GM23338 (cell line): ENCODE data around the gene APPBP2. TPM values are rescaled to one million over a fixed set of nuclear protein-coding genes. Genes with fewer than 3 reads are reported as not detected.

Experiments used
- ATAC-seq: fragments of 200-7000 bp; cut with Tn5 transposase; 3 replicates; pipeline ENCODE4 v1.9.1; 2020
- DNase-seq: peaks from one replicate; pipeline ENCODE4 v3.0.0-alpha.2; 2015; ENCODE audit warnings: low spot score
- H2AFZ ChIP-seq: fragments of 200-600 bp; sonication (generic); 2 replicates; pipeline ENCODE4 v1.8.0; 2016; ENCODE audit warnings: antibody characterized with exemption, mild to moderate bottlenecking, moderate library complexity
- H3F3A ChIP-seq: fragments of 200-600 bp; sonication (generic); replicated peaks from 2 replicates; pipeline ENCODE4 v1.8.0; 2017; ENCODE audit warnings: antibody characterized with exemption, mixed run types, low read depth
- H3K27ac ChIP-seq: fragments of 200-600 bp; sonication (generic); 2 replicates; pipeline ENCODE4 v1.6.1; 2016; ENCODE audit warnings: low read depth
- H3K27me3 ChIP-seq: fragments of 200-600 bp; sonication (generic); 2 replicates; pipeline ENCODE4 v1.8.0; 2016; ENCODE audit warnings: mild to moderate bottlenecking, mixed run types, moderate library complexity; ENCODE audit not compliant: insufficient read depth
- H3K36me3 ChIP-seq: fragments of 200-600 bp; sonication (generic); 2 replicates; pipeline ENCODE4 v1.8.0; 2016; ENCODE audit warnings: mild to moderate bottlenecking; ENCODE audit not compliant: insufficient read depth
- H3K4me1 ChIP-seq: fragments of 200-600 bp; sonication (generic); 2 replicates; pipeline ENCODE4 v1.8.0; 2016; ENCODE audit warnings: mild to moderate bottlenecking, moderate library complexity; ENCODE audit not compliant: insufficient read depth
- H3K4me2 ChIP-seq: fragments of 200-600 bp; sonication (generic); 2 replicates; pipeline ENCODE4 v1.7.1; 2017; ENCODE audit warnings: mixed run types
- H3K4me3 ChIP-seq: fragments of 200-600 bp; sonication (generic); 2 replicates; pipeline ENCODE4 v1.6.1; 2016; ENCODE audit warnings: mixed run types
- H3K79me2 ChIP-seq: fragments of 200-600 bp; sonication (generic); replicated peaks from 2 replicates; pipeline ENCODE4 v1.8.0; 2017; ENCODE audit warnings: mild to moderate bottlenecking; ENCODE audit not compliant: insufficient read depth
- H3K9me2 ChIP-seq: fragments of 200-600 bp; sonication (generic); 2 replicates; pipeline ENCODE4 v1.8.0; 2017; ENCODE audit not compliant: insufficient read depth
- H4K20me1 ChIP-seq: fragments of 200-600 bp; sonication (generic); replicated peaks from 2 replicates; pipeline ENCODE4 v1.8.0; 2017; ENCODE audit warnings: mild to moderate bottlenecking; ENCODE audit not compliant: insufficient read depth
- H3K27ac Mint-ChIP-seq: 2 replicates; pipeline ENCODE4 v1.8.0; 2020; ENCODE audit warnings: inconsistent platforms, mild to moderate bottlenecking, moderate library complexity, mixed read lengths
- H3K27me3 Mint-ChIP-seq: 3 replicates; pipeline ENCODE4 v1.8.0; 2022; ENCODE audit warnings: low read depth, mild to moderate bottlenecking, moderate library complexity, mixed read lengths, inconsistent platforms; ENCODE audit not compliant: insufficient read depth, poor library complexity
- H3K36me3 Mint-ChIP-seq: 3 replicates; pipeline ENCODE4 v1.8.0; 2021; ENCODE audit warnings: low read depth, mild to moderate bottlenecking, inconsistent platforms, moderate library complexity, mixed read lengths
- H3K4me1 Mint-ChIP-seq: 3 replicates; pipeline ENCODE4 v1.8.0; 2020; ENCODE audit warnings: mild to moderate bottlenecking, inconsistent platforms, mixed read lengths
- H3K4me3 Mint-ChIP-seq: 3 replicates; pipeline ENCODE4 v1.8.0; 2021; ENCODE audit warnings: moderate library complexity, mild to moderate bottlenecking, inconsistent platforms, mixed read lengths
- H3K9me3 Mint-ChIP-seq: 3 replicates; pipeline ENCODE4 v1.8.0; 2020; ENCODE audit warnings: moderate library complexity, mild to moderate bottlenecking, inconsistent platforms, mixed read lengths
- CREB1 ChIP-seq: fragments of 250-450 bp; sonication (Bioruptor Pico); IDR thresholded peaks from 2 replicates; pipeline ENCODE4 v1.5.0; 2020; ENCODE audit warnings: low read depth, mild to moderate bottlenecking, moderate library complexity
- EZH2 ChIP-seq: fragments of 200-600 bp; sonication (generic); IDR thresholded peaks from one replicate; pipeline ENCODE4 v1.8.0; 2017; ENCODE audit warnings: antibody characterized with exemption, mild to moderate bottlenecking, low read depth; ENCODE audit not compliant: unreplicated experiment
- EZH2phosphoT487 ChIP-seq: fragments of 200-600 bp; sonication (generic); IDR thresholded peaks from one replicate; pipeline ENCODE4 v1.8.1; 2018; ENCODE audit warnings: antibody characterized with exemption; ENCODE audit not compliant: unreplicated experiment
- POLR2AphosphoS5 ChIP-seq: IDR thresholded peaks from 2 replicates; pipeline ENCODE4 v1.6.1; 2016; ENCODE audit warnings: antibody characterized with exemption, low read depth
- REST ChIP-seq: IDR thresholded peaks from one replicate; pipeline ENCODE4 v1.6.1; 2018; ENCODE audit warnings: antibody characterized with exemption; ENCODE audit not compliant: unreplicated experiment
- ZNF114 ChIP-seq: fragments of 250-450 bp; sonication (Bioruptor Pico); IDR thresholded peaks from 2 replicates; pipeline ENCODE4 v1.5.0; 2020; ENCODE audit warnings: mild to moderate bottlenecking, moderate library complexity
- ZNF331 ChIP-seq: fragments of 250-450 bp; sonication (Bioruptor Pico); IDR thresholded peaks from 2 replicates; pipeline ENCODE4 v1.5.0; 2020; ENCODE audit warnings: low read depth, mild to moderate bottlenecking, moderate library complexity
- ZNF462 ChIP-seq: fragments of 250-450 bp; sonication (Bioruptor Pico); IDR thresholded peaks from 2 replicates; pipeline ENCODE4 v1.5.0; 2020; ENCODE audit warnings: mild to moderate bottlenecking, moderate library complexity
- polyA plus RNA-seq: library from polyadenylated mRNA; unstranded; fragments of >200 nt; fragmentation: Nextera tagmentation; extraction: Ambion mirVana; gene quantifications from 2 replicates; pipeline ENCODE4 v1.2.1, GENCODE V29; 2016
- total RNA-seq: library from RNA; depleted of rRNA; stranded (reverse); fragments of >200 nt; shearing (Covaris generic); gene quantifications from 2 replicates; pipeline ENCODE4 v1.2.3, GENCODE V29; 2014
- TF ChIP-seq, protein P1 (sequence below), 2 experiments: fragments of 200-600 bp in 1 of 2; sonication (generic) in 1 of 2; conservative IDR thresholded peaks; 2 replicates each; pipeline versions ENCODE4 v1.5.1 to v1.6.1; 2016 to 2017; ENCODE audit warnings: antibody characterized with exemption in 2 of 2, low read depth in 2 of 2, mild to moderate bottlenecking in 2 of 2, moderate library complexity in 1 of 2
- TF ChIP-seq, protein P2 (sequence below): IDR thresholded peaks from 2 replicates; pipeline ENCODE4 v1.6.1; 2016; ENCODE audit warnings: antibody characterized with exemption

Gene APPBP2
- total and polyA plus RNA-seq, 2 experiments from 2014 or later: 9.3 to 15.0 TPM

GRCh38 chr17:60425626-60426025 lies 100.4 kb downstream of the APPBP2 start (continued):
- TF ChIP-seq, protein P1, sequence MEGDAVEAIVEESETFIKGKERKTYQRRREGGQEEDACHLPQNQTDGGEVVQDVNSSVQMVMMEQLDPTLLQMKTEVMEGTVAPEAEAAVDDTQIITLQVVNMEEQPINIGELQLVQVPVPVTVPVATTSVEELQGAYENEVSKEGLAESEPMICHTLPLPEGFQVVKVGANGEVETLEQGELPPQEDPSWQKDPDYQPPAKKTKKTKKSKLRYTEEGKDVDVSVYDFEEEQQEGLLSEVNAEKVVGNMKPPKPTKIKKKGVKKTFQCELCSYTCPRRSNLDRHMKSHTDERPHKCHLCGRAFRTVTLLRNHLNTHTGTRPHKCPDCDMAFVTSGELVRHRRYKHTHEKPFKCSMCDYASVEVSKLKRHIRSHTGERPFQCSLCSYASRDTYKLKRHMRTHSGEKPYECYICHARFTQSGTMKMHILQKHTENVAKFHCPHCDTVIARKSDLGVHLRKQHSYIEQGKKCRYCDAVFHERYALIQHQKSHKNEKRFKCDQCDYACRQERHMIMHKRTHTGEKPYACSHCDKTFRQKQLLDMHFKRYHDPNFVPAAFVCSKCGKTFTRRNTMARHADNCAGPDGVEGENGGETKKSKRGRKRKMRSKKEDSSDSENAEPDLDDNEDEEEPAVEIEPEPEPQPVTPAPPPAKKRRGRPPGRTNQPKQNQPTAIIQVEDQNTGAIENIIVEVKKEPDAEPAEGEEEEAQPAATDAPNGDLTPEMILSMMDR (conservative IDR thresholded peaks at IDR 0.05; ENCODE audit: low read depth in 2 of 2): no peak

DNA sequence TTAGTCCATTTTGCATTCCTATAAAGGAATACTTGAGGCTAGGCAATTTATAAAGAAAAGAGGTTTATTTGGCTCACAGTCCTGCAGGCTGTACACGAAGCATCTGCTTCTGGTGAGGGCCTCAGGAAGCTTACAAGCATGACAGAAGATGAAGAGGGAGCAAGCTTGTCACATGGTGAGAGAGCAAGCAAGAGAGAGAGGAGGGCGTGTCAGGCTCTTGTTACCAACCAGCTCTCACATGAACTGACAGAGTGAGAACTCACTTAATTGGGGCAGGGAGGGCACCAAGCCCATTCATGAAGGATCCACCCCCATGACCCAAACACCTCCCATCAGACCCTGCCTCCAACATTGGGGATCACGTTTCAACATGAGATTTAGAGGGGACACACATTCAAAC lies 102.2 kb downstream of the APPBP2 start:
- Histone ChIP-seq H3K4me3 (no peak overlapping the region), H3K27me3 (peaks cover 15% of the 10 kb centered on the region), H3K79me2 (no peaks in the 10 kb centered on the region), H3K36me3 (no peaks in the 10 kb centered on the region; the same call in 1 of the 2 replicates), H2AFZ (no peak overlapping the region), H3K9me2 (no peaks in the 10 kb centered on the region), H3K4me1 (peaks cover 9% of the 10 kb centered on the region), H3K4me2 (no peak overlapping the region), H3F3A (peaks cover 10% of the 10 kb centered on the region), H3K27ac (no peak overlapping the region), H4K20me1 (no peaks in the 10 kb centered on the region)
- H3K27me3 Mint-ChIP-seq: peaks cover 5% of the 10 kb centered on the region
- DNase-seq (no peak), ATAC-seq (no peak)
- H3K36me3 Mint-ChIP-seq: no peaks in the 10 kb centered on the region
- no peak overlapping the region for H3K27ac Mint-ChIP-seq
- no peak overlapping the region for H3K4me3 Mint-ChIP-seq
- H3K9me3 Mint-ChIP-seq: no peaks in the 10 kb centered on the region; the same call in 2 of the 3 replicates
- H3K4me1 Mint-ChIP-seq: peaks cover 16% of the 10 kb centered on the region
- TF ChIP-seq, protein P1 (conservative IDR thresholded peaks at IDR 0.05; ENCODE audit: low read depth in 2 of 2): no peak
- no peak for TF ChIP-seq EZH2phosphoT487
- no peak for TF ChIP-seq CREB1 (CRISPR knock-in tag)
- TF ChIP-seq, protein P2, sequence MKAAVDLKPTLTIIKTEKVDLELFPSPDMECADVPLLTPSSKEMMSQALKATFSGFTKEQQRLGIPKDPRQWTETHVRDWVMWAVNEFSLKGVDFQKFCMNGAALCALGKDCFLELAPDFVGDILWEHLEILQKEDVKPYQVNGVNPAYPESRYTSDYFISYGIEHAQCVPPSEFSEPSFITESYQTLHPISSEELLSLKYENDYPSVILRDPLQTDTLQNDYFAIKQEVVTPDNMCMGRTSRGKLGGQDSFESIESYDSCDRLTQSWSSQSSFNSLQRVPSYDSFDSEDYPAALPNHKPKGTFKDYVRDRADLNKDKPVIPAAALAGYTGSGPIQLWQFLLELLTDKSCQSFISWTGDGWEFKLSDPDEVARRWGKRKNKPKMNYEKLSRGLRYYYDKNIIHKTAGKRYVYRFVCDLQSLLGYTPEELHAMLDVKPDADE: no peak
- no peak for TF ChIP-seq ZNF331
- no peak for TF ChIP-seq POLR2AphosphoS5
- no peak for TF ChIP-seq ZNF462 (CRISPR knock-in tag)
- no peak for TF ChIP-seq REST
- TF ChIP-seq EZH2: no peak
- TF ChIP-seq ZNF114: no peak
